Esophagus muscularis mucosa (tissue), 4 donors: Measurements from ENCODE around the gene NRSN2. TPM values are rescaled to one million over a fixed set of nuclear protein-coding genes. Genes with fewer than 3 reads are reported as not detected.
A peak's percentile ranks its signal among the peaks of the same experiment; 100 is the strongest.

ENCODE experiments used
- DNase-seq: peaks from one replicate; pipeline ENCODE4 v3.0.0-alpha.2; 2017; ENCODE audit errors: extremely low spot score
- H3K27ac ChIP-seq, 4 donors: fragments of 200-600 bp; sonication (generic); replicated peaks in 1 of 4; 1 replicate in 3 of 4; 2 replicates in 1 of 4; pipeline ENCODE4 v1.5.1; 2016 to 2019; ENCODE audit warnings: mild to moderate bottlenecking in 1 of 4
- H3K27me3 ChIP-seq, 4 donors: fragments of 200-600 bp; sonication (generic); one replicate each; pipeline versions ENCODE4 v1.5.1 to v1.6.0; 2016 to 2019
- H3K36me3 ChIP-seq, 4 donors: fragments of 200-600 bp; sonication (generic); one replicate each; pipeline ENCODE4 v1.5.1; 2016 to 2019
- H3K4me1 ChIP-seq, 4 donors: fragments of 200-600 bp; sonication (generic); one replicate each; pipeline ENCODE4 v1.5.1; 2016 to 2019
- H3K4me3 ChIP-seq, 4 donors: fragments of 200-600 bp; sonication (generic); 1 replicate in 2 of 4; 2 replicates in 2 of 4; pipeline ENCODE4 v1.5.1; 2016 to 2019; ENCODE audit warnings: mild to moderate bottlenecking in 4 of 4, moderate library complexity in 1 of 4
- H3K9me3 ChIP-seq, 4 donors: fragments of 200-600 bp; sonication (generic); 1 replicate in 3 of 4; 2 replicates in 1 of 4; pipeline ENCODE4 v1.5.1; 2016 to 2019
- EP300 ChIP-seq: sonication (generic); formaldehyde crosslinking; IDR thresholded peaks from one replicate; pipeline ENCODE4 v1.6.1; 2017; ENCODE audit warnings: antibody characterized with exemption
- POLR2A ChIP-seq: fragments of 450-650 bp; IDR thresholded peaks from one replicate; pipeline ENCODE4 v1.6.1; 2017; ENCODE audit warnings: antibody characterized with exemption, moderate library complexity, mild to moderate bottlenecking, low read depth
- POLR2AphosphoS5 ChIP-seq, 2 donors: sonication (generic); formaldehyde crosslinking; IDR thresholded peaks; one replicate each; pipeline ENCODE4 v1.6.1; 2017; ENCODE audit warnings: antibody characterized with exemption in 2 of 2
- WGBS: methylation state at CpG from one replicate; pipeline ENCODE4 v1.1.5; 2018; 5-methylcytosine and 5-hydroxymethylcytosine counted together
- intact Hi-C: fragments of 100-400 bp; cut with DNase I; formaldehyde crosslinking; loops from one replicate; pipeline ENCODE4 v1.15.1; 2023
- total RNA-seq, 4 donors: library from RNA; depleted of rRNA; stranded (reverse); fragments of >200 nt; gene quantifications; one replicate each; pipeline versions ENCODE4 v1.1.0 to v1.2.1, GENCODE V29; 2016
- TF ChIP-seq, protein P1 (sequence below), 3 experiments: fragments of 200-600 bp in 2 of 3; fragments of 450-650 bp in 1 of 3; sonication (generic) in 2 of 3; IDR thresholded peaks; one replicate each; pipeline ENCODE4 v1.5.1; 2017 to 2019; ENCODE audit warnings: antibody characterized with exemption in 3 of 3, mild to moderate bottlenecking in 2 of 3, moderate library complexity in 1 of 3

NRSN2 gene
- total RNA-seq, 4 donors from 2014 or later, result 20.8 to 72.8 (median 48.9) TPM

DNA sequence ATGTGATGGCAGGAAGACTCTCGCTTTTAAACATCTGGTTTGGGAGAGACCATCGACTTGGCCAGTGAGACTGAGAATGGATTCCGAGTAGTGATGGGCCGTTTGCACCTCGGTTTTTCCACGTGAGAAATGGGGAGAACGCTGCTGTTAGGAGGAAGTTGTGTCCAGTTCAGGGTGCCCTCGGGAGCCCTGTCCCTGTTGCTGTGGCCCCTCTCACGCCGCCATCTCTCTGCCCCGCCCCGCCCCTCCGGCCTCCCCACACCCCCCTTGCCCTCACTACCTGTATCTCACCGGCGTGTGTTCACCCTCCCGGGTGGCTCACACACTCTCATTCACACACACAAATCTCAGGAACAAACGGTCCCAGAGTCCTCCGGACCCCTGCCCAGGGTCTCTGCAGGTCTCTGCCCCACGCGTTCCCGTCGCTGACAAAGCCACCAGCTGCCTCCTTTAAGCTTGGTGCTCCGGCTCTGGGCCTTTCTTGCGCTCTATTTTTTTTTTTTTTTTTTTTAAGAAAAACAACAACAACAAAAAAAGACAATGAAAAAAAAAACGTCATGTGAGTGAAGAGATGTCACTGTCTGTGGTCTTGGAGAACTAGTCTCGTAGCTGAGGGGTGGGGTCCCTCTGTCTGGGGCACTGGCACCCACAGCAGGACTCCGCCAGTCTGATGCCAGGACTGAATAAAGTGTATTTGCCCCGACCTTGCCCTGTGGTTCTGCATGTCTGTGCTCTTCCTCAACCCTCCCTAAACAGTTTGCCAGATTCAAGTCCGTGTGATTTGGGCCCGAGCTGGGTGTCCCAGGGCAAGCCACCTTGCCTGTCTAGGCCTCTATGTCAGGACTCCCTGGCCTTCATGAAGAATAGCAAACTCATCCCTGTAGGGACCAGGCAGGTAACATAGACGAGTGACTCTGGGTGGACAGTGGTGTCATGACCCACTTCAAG lies 18.6 kb upstream of the NRSN2 start:
- H3K27me3 ChIP-seq, result no peaks in the 10 kb centered on the region
- H3K36me3 ChIP-seq, result no peaks in the 10 kb centered on the region
- H3K9me3 ChIP-seq, result no peaks in the 10 kb centered on the region
- intact Hi-C loops, result no loop called here
- TF ChIP-seq POLR2AphosphoS5 (IDR thresholded peaks at IDR 0.05) (no peak), EP300 (no peak), POLR2A (no peak)
- TF ChIP-seq, protein P1, sequence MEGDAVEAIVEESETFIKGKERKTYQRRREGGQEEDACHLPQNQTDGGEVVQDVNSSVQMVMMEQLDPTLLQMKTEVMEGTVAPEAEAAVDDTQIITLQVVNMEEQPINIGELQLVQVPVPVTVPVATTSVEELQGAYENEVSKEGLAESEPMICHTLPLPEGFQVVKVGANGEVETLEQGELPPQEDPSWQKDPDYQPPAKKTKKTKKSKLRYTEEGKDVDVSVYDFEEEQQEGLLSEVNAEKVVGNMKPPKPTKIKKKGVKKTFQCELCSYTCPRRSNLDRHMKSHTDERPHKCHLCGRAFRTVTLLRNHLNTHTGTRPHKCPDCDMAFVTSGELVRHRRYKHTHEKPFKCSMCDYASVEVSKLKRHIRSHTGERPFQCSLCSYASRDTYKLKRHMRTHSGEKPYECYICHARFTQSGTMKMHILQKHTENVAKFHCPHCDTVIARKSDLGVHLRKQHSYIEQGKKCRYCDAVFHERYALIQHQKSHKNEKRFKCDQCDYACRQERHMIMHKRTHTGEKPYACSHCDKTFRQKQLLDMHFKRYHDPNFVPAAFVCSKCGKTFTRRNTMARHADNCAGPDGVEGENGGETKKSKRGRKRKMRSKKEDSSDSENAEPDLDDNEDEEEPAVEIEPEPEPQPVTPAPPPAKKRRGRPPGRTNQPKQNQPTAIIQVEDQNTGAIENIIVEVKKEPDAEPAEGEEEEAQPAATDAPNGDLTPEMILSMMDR (IDR thresholded peaks at IDR 0.05), result no peak
- peaks cover 19 to 70% (median 61%) of the 10 kb centered on the region in 4 donors for H3K4me1 ChIP-seq
- no peak for DNase-seq
- WGBS, result 45% methylated on average over 21 of the region's 31 CpGs
- peak overlapping the region; percentile 60 to 97 (median 72) for H3K4me3 ChIP-seq
- H3K27ac ChIP-seq, result peak overlapping the region; percentile 81 to 98 (median 97)

DNA sequence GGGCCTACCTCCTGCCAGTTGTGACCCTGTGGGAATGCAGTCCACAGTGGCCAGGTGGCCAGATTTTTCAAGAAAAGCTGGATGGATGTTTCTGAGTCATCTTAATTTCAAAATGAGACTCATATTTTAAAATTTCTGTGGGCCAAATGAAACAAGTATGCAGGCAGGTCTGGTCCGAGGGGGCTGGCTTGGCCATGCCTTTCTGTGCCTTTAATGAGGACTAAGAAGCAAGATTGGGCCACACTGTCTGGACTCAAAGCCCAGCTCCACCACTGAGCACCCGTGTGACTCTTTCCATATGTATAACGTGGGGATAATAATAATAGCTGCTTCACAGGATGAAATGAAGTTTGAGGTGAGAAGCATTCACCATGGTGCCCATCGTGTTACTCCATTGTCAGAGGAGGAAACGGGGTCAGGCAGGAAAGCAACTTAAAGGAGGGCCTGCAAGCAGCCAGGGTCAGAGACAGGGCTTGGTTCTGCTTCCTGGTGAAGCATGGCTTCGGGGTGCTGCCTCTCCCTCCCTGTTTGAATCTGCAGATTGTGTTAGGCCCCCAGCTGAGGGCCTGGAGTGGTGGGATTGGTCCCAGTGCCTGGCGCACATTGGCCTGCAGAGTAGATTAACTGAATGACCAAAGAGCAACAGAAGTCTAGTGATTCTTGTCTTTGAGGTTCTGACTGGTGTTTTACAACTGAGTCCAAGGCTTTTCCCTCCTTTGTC lies 17.8 kb upstream of the NRSN2 start:
- Histone ChIP-seq H3K4me1 (peaks cover 13 to 62% (median 52%) of the 10 kb centered on the region in 4 donors), H3K9me3 (no peaks in the 10 kb centered on the region), H3K36me3 (peaks cover 0 to 4% (median 0%) of the 10 kb centered on the region in 4 donors), H3K27me3 (no peaks in the 10 kb centered on the region), H3K27ac (peak overlapping the region; percentile 81 to 98 (median 97)), H3K4me3 (no peak overlapping the region)
- intact Hi-C loops, result no loop called here
- TF ChIP-seq EP300, result no peak
- no peak for TF ChIP-seq POLR2AphosphoS5 (IDR thresholded peaks at IDR 0.05)
- no peak for TF ChIP-seq POLR2A
- TF ChIP-seq, protein P1 (IDR thresholded peaks at IDR 0.05), result no peak
- DNase-seq, result no peak
- WGBS, result 47% methylated on average over 7 of the region's 7 CpGs

DNA sequence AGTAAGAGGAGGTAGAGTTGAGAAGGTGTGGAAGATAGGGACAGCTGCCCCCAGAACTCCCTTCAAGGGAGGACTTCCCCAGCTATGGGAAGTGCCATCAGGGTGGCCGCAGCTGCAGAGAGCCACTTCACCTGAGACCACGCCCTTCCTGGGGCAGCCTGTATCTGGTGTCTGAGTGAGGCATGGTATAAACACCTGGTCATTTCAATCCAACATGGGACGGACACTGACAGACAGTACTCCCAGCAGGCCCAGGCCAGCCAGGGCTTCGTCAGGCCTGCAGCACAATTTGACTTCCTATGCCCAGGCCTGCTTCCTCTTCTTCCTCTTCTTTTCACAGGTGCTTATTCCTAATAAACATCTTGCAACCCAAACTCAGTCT lies 17.1 kb upstream of the NRSN2 start:
- H3K27ac ChIP-seq, result peak overlapping the region; percentile 7 to 98 (median 97)
- 75% methylated on average over 4 of the region's 4 CpGs for WGBS
- H3K4me3 ChIP-seq, result no peak overlapping the region
- TF ChIP-seq EP300 (no peak), POLR2AphosphoS5 (IDR thresholded peaks at IDR 0.05) (no peak), POLR2A (no peak)
- TF ChIP-seq, protein P1 (IDR thresholded peaks at IDR 0.05), result no peak
- H3K36me3 ChIP-seq, result peaks cover 0 to 8% (median 0%) of the 10 kb centered on the region in 4 donors
- intact Hi-C loops, result loop anchor here (5.0 kb wide), 1 partner anchor 123 kb away; no protein-coding TSS in a partner anchor
- H3K4me1 ChIP-seq, result peaks cover 11 to 57% (median 49%) of the 10 kb centered on the region in 4 donors
- H3K9me3 ChIP-seq, result no peaks in the 10 kb centered on the region
- no peaks in the 10 kb centered on the region for H3K27me3 ChIP-seq
- no peak for DNase-seq

DNA sequence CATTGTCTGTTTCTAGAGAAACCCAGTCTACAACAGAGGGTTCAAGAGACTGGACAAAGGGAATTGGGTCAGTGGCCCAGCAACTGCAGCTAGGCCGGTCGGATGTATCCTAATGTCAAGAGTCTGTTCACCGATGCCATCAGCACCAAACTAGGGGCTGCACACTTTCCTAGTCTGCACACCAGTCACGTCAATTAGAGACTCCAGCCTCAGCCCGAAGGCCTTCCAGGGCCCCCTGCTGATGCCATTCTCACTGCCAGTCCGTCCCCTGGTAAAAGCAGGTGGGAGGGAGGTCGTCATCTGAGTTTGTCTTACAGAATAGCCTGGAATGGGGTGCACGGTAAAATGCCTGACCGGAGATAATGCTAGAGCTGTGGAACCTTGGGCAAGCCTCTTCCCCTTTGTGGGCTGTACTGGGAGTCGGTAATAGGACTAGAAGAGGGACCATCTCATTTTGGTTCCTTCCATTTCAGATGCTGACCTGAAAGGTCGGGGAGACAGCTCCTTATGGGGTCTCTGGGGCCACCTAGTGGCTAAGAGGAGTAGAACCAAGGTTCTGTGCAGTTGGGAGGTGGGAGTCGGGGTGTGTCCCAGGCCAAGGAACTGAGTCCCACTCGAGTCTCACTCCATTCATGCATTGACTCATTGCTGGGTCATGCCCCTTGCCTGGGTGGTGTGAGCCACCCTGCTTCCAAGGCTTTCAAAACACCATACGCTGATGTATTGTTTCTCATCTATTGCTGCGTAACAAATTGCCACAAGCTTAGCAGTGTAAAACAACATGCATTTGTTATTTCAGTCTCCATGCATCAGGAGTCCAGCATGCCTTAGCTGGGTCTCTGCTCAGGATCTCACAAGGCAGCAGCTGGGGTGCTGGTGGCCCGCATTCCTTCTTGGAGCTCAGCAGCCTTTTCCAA lies 16.4 kb upstream of the NRSN2 start:
- Histone ChIP-seq H3K9me3 (no peaks in the 10 kb centered on the region), H3K27me3 (no peaks in the 10 kb centered on the region), H3K4me1 (peaks cover 11 to 56% (median 48%) of the 10 kb centered on the region in 4 donors), H3K36me3 (peaks cover 0 to 8% (median 0%) of the 10 kb centered on the region in 4 donors), H3K27ac (peak overlapping the region; percentile 7 to 98 (median 97)), H3K4me3 (no peak overlapping the region)
- intact Hi-C loops, result loop anchor here (5.0 kb wide), 1 partner anchor 123 kb away; no protein-coding TSS in a partner anchor
- TF ChIP-seq, protein P1 (IDR thresholded peaks at IDR 0.05), result peak; percentile 76 to 86 (median 80)
- TF ChIP-seq EP300 (no peak), POLR2A (no peak), POLR2AphosphoS5 (IDR thresholded peaks at IDR 0.05) (no peak)
- 51% methylated on average over 15 of the region's 16 CpGs for WGBS
- DNase-seq, result no peak
